Neural cell (in vitro differentiated cells): Measurements from ENCODE around the gene PLA2G2A. TPM values are rescaled to one million over a fixed set of nuclear protein-coding genes. Genes with fewer than 3 reads are reported as not detected.

ENCODE experiments used
- H2AFZ ChIP-seq: fragments of 200-600, 300-800 bp; sonication (generic), shearing (Covaris generic); 2 replicates; pipeline ENCODE4 v1.6.0; 2014; ENCODE audit warnings: low read depth, mild to moderate bottlenecking, antibody characterized with exemption, low read length, moderate library complexity
- H3F3A ChIP-seq: fragments of 200-600 bp; shearing (Covaris generic); 2 replicates; pipeline ENCODE4 v1.6.1; 2016; ENCODE audit warnings: mild to moderate bottlenecking, moderate library complexity, mixed read lengths, antibody characterized with exemption, low read length; ENCODE audit not compliant: insufficient read depth, poor library complexity, severe bottlenecking
- H3K27ac ChIP-seq: fragments of 200-600, 300-800 bp; sonication (generic), shearing (Covaris generic); 2 replicates; pipeline ENCODE4 v1.5.1; 2014; ENCODE audit warnings: mild to moderate bottlenecking, low read length, moderate library complexity
- H3K27me3 ChIP-seq: fragments of 300-800, 200-600 bp; sonication (generic), shearing (Covaris generic); 2 replicates; pipeline ENCODE4 v1.6.0; 2014; ENCODE audit warnings: mild to moderate bottlenecking, low read depth, low read length, moderate library complexity; ENCODE audit not compliant: insufficient read depth
- H3K36me3 ChIP-seq: fragments of 300-800, 200-600 bp; sonication (generic), shearing (Covaris generic); 2 replicates; pipeline ENCODE4 v1.5.1; 2014; ENCODE audit warnings: mild to moderate bottlenecking, antibody characterized with exemption, low read length, moderate library complexity; ENCODE audit not compliant: insufficient read depth
- H3K4me2 ChIP-seq: fragments of 300-800, 200-600 bp; sonication (generic), shearing (Covaris generic); 2 replicates; pipeline ENCODE4 v1.6.0; 2014; ENCODE audit warnings: mild to moderate bottlenecking, low read length
- H3K4me3 ChIP-seq: fragments of 300-800, 200-600 bp; sonication (generic), shearing (Covaris generic); 2 replicates; pipeline ENCODE4 v1.5.1; 2014; ENCODE audit warnings: mild to moderate bottlenecking, low read length, moderate library complexity
- H3K79me2 ChIP-seq: fragments of 200-600 bp; shearing (Covaris generic); replicated peaks from 2 replicates; pipeline ENCODE4 v1.6.0; 2014; ENCODE audit warnings: mild to moderate bottlenecking, low read length, moderate library complexity; ENCODE audit not compliant: insufficient read depth
- H3K9ac ChIP-seq: fragments of 300-800, 200-600 bp; sonication (generic), shearing (Covaris generic); 2 replicates; pipeline ENCODE4 v1.6.1; 2016; ENCODE audit warnings: mild to moderate bottlenecking, low read length, mixed read lengths
- H3K9me2 ChIP-seq: fragments of 200-600 bp; shearing (Covaris generic); 2 replicates; pipeline ENCODE4 v1.6.1; 2016; ENCODE audit warnings: mild to moderate bottlenecking, low read length, mixed read lengths; ENCODE audit not compliant: insufficient read depth
- H3K9me3 ChIP-seq: fragments of 200-600, 300-800 bp; sonication (generic), shearing (Covaris generic); 2 replicates; pipeline ENCODE4 v1.6.1; 2016; ENCODE audit warnings: mild to moderate bottlenecking, mixed run types, low read length, moderate library complexity, mixed read lengths
- H4K20me1 ChIP-seq: fragments of 200-600 bp; shearing (Covaris generic); 2 replicates; pipeline ENCODE4 v1.6.1; 2016; ENCODE audit warnings: mild to moderate bottlenecking, mixed run types; ENCODE audit not compliant: insufficient read depth
- CTCF ChIP-seq: fragments of 450-650 bp; IDR thresholded peaks from 2 replicates; pipeline ENCODE4 v1.5.1; 2014; ENCODE audit warnings: antibody characterized with exemption, mild to moderate bottlenecking, moderate library complexity; ENCODE audit not compliant: poor library complexity, severe bottlenecking
- EP300 ChIP-seq: fragments of 450-650 bp; conservative IDR thresholded peaks from 2 replicates; pipeline ENCODE4 v1.6.1; 2014; ENCODE audit warnings: antibody characterized with exemption, mild to moderate bottlenecking, moderate library complexity; ENCODE audit not compliant: poor library complexity, severe bottlenecking
- EZH2 ChIP-seq: fragments of 200-600, 300-800 bp; shearing (Covaris generic), sonication (generic); IDR thresholded peaks from 2 replicates; pipeline ENCODE4 v1.6.1; 2014; ENCODE audit warnings: antibody characterized with exemption, low read length, borderline replicate concordance, mild to moderate bottlenecking; ENCODE audit not compliant: insufficient read depth, poor library complexity, severe bottlenecking
- MXI1 ChIP-seq: fragments of 450-650 bp; conservative IDR thresholded peaks from 2 replicates; pipeline ENCODE4 v1.6.1; 2014; ENCODE audit warnings: antibody characterized with exemption, mild to moderate bottlenecking; ENCODE audit not compliant: poor library complexity, severe bottlenecking
- POLR2AphosphoS5 ChIP-seq: IDR thresholded peaks from 2 replicates; pipeline ENCODE4 v1.6.1; 2012
- RAD21 ChIP-seq: fragments of 450-650 bp; conservative IDR thresholded peaks from 2 replicates; pipeline ENCODE4 v1.6.1; 2014; ENCODE audit warnings: antibody characterized with exemption, mild to moderate bottlenecking, moderate library complexity
- REST ChIP-seq: IDR thresholded peaks from 2 replicates; pipeline ENCODE4 v1.6.1; 2012; ENCODE audit warnings: borderline replicate concordance
- SMC3 ChIP-seq: fragments of 450-650 bp; conservative IDR thresholded peaks from 2 replicates; pipeline ENCODE4 v1.6.1; 2014; ENCODE audit warnings: antibody characterized with exemption, mild to moderate bottlenecking, moderate library complexity; ENCODE audit not compliant: poor library complexity
- TAF1 ChIP-seq: IDR thresholded peaks from 2 replicates; pipeline ENCODE4 v1.6.1; 2012; ENCODE audit warnings: low read depth
- polyA plus RNA-seq: library from polyadenylated mRNA; depleted of rRNA; stranded (reverse); fragments of >200 nt; gene quantifications from 2 replicates; pipeline ENCODE4 v1.2.3, GENCODE V29; 2014

Gene PLA2G2A
- polyA plus RNA-seq, 1 donor from 2014 or later: not detected

GRCh38 chr1:19967808-19968207, 11.6 kb downstream of the PLA2G2A start:
- no peak overlapping the region for H3K4me3 ChIP-seq
- no peaks in the 10 kb centered on the region for H3K9me2 ChIP-seq
- H3K79me2 ChIP-seq: no peaks in the 10 kb centered on the region
- H3K9ac ChIP-seq: no peak overlapping the region
- no peaks in the 10 kb centered on the region for H4K20me1 ChIP-seq
- no peak for TF ChIP-seq EP300
- no peak for TF ChIP-seq RAD21
- TF ChIP-seq MXI1: no peak
- TF ChIP-seq SMC3: no peak
- no peak overlapping the region for H3K27ac ChIP-seq
- no peak overlapping the region for H2AFZ ChIP-seq
- no peaks in the 10 kb centered on the region for H3K9me3 ChIP-seq
- no peaks in the 10 kb centered on the region for H3K27me3 ChIP-seq
- no peak overlapping the region for H3K4me2 ChIP-seq
- H3K36me3 ChIP-seq: no peaks in the 10 kb centered on the region
- no peaks in the 10 kb centered on the region for H3F3A ChIP-seq

- Histone ChIP-seq H3K9me3 (no peaks in the 10 kb centered on the region), H3K36me3 (no peaks in the 10 kb centered on the region), H3K4me3 (no peak overlapping the region)
Measured at GRCh38 chr1:19964542-19964941, 14.9 kb downstream of the PLA2G2A start.

More at GRCh38 chr1:19964542-19964941, 14.9 kb downstream of the PLA2G2A start:
- no peak for TF ChIP-seq EP300
- no peak for TF ChIP-seq REST
- no peak for TF ChIP-seq EZH2
- no peak for TF ChIP-seq SMC3
- no peak for TF ChIP-seq POLR2AphosphoS5
- no peak for TF ChIP-seq TAF1
- TF ChIP-seq RAD21: no peak
- TF ChIP-seq MXI1: no peak
- no peak for TF ChIP-seq CTCF
- H3K9me2 ChIP-seq: no peaks in the 10 kb centered on the region
- no peaks in the 10 kb centered on the region for H3K79me2 ChIP-seq
- no peaks in the 10 kb centered on the region for H3F3A ChIP-seq
- H3K9ac ChIP-seq: no peak overlapping the region
- H3K27me3 ChIP-seq: no peaks in the 10 kb centered on the region
- H2AFZ ChIP-seq: no peak overlapping the region
- no peaks in the 10 kb centered on the region for H4K20me1 ChIP-seq
- no peak overlapping the region for H3K4me2 ChIP-seq
- no peak overlapping the region for H3K27ac ChIP-seq
